ENCODE results near the gene LMF2.
A peak's percentile ranks its signal among the peaks of the same experiment; 100 is the strongest.

Gene LMF2

GRCh38 chr22:50485221-50486131 lies 22.0 kb downstream of the LMF2 start:
- TF ChIP-seq, protein P1, sequence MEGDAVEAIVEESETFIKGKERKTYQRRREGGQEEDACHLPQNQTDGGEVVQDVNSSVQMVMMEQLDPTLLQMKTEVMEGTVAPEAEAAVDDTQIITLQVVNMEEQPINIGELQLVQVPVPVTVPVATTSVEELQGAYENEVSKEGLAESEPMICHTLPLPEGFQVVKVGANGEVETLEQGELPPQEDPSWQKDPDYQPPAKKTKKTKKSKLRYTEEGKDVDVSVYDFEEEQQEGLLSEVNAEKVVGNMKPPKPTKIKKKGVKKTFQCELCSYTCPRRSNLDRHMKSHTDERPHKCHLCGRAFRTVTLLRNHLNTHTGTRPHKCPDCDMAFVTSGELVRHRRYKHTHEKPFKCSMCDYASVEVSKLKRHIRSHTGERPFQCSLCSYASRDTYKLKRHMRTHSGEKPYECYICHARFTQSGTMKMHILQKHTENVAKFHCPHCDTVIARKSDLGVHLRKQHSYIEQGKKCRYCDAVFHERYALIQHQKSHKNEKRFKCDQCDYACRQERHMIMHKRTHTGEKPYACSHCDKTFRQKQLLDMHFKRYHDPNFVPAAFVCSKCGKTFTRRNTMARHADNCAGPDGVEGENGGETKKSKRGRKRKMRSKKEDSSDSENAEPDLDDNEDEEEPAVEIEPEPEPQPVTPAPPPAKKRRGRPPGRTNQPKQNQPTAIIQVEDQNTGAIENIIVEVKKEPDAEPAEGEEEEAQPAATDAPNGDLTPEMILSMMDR (IDR thresholded peaks at IDR 0.05; ENCODE audit: poor library complexity, severe bottlenecking), result no peak
- DNase-seq (ENCODE audit: low spot score) (no peak), ATAC-seq (ENCODE audit: low read depth) (peak; percentile 47; the same call in 2 of the 3 replicates)
- H3K27ac ChIP-seq (ENCODE audit: poor library complexity, severe bottlenecking), result no peak overlapping the region
- H3K4me3 ChIP-seq (ENCODE audit: severe bottlenecking), result no peak overlapping the region
- peaks cover 6% of the 10 kb centered on the region for H3K27me3 ChIP-seq (ENCODE audit: insufficient read depth, poor library complexity, severe bottlenecking)
- no peaks in the 10 kb centered on the region for H3K36me3 ChIP-seq (ENCODE audit: low read depth)
- peaks cover 3% of the 10 kb centered on the region for H3K4me1 ChIP-seq (ENCODE audit: insufficient read depth, poor library complexity, severe bottlenecking)
- no peaks in the 10 kb centered on the region for H3K9me3 ChIP-seq (ENCODE audit: severe bottlenecking)

- Histone ChIP-seq H3K9me3 (ENCODE audit: severe bottlenecking) (no peaks in the 10 kb centered on the region), H3K27ac (ENCODE audit: poor library complexity, severe bottlenecking) (no peak overlapping the region), H3K36me3 (ENCODE audit: low read depth) (no peaks in the 10 kb centered on the region), H3K4me1 (ENCODE audit: insufficient read depth, poor library complexity, severe bottlenecking) (peaks cover 3% of the 10 kb centered on the region), H3K27me3 (ENCODE audit: insufficient read depth, poor library complexity, severe bottlenecking) (peaks cover 6% of the 10 kb centered on the region), H3K4me3 (ENCODE audit: severe bottlenecking) (no peak overlapping the region)
- TF ChIP-seq, protein P1 (IDR thresholded peaks at IDR 0.05; ENCODE audit: poor library complexity, severe bottlenecking), result no peak
- no peak for DNase-seq (ENCODE audit: low spot score)
- no peak for ATAC-seq (ENCODE audit: low read depth)
These were observed 23.3 kb downstream of the LMF2 start for GRCh38 chr22:50483977-50484853.

DNA sequence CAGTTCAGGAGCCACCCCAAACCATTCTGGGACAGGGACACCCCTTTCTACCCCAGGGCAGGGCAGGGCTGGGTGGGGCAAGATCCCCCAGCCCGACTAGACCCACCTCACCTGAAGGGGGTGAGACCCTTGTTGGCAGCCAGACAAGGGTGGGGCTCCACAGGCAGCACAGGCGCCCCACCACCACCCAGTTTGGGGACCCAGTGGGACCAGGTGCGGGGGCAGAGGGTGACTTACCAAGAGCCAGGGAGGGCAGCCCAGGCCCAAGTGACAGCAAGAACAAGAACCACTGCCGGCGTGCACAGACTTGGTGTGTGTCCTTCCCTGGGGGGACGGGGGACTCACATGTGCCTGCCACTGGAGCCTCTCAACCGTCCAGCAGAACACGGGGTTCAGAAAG lies 23.9 kb downstream of the LMF2 start:
- Histone ChIP-seq H3K27me3 (ENCODE audit: insufficient read depth, poor library complexity, severe bottlenecking) (peaks cover 6% of the 10 kb centered on the region), H3K4me1 (ENCODE audit: insufficient read depth, poor library complexity, severe bottlenecking) (peaks cover 3% of the 10 kb centered on the region), H3K36me3 (ENCODE audit: low read depth) (no peaks in the 10 kb centered on the region), H3K27ac (ENCODE audit: poor library complexity, severe bottlenecking) (no peak overlapping the region), H3K9me3 (ENCODE audit: severe bottlenecking) (no peaks in the 10 kb centered on the region), H3K4me3 (ENCODE audit: severe bottlenecking) (no peak overlapping the region)
- ATAC-seq (ENCODE audit: low read depth), result no peak
- TF ChIP-seq, protein P1 (IDR thresholded peaks at IDR 0.05; ENCODE audit: poor library complexity, severe bottlenecking), result no peak
- no peak for DNase-seq (ENCODE audit: low spot score)

- H3K36me3 ChIP-seq (ENCODE audit: low read depth), result no peaks in the 10 kb centered on the region
- TF ChIP-seq, protein P1 (IDR thresholded peaks at IDR 0.05; ENCODE audit: poor library complexity, severe bottlenecking), result no peak
- H3K27ac ChIP-seq (ENCODE audit: poor library complexity, severe bottlenecking), result no peak overlapping the region
- H3K9me3 ChIP-seq (ENCODE audit: severe bottlenecking), result no peaks in the 10 kb centered on the region
- H3K4me1 ChIP-seq (ENCODE audit: insufficient read depth, poor library complexity, severe bottlenecking), result peaks cover 3% of the 10 kb centered on the region
- peaks cover 6% of the 10 kb centered on the region for H3K27me3 ChIP-seq (ENCODE audit: insufficient read depth, poor library complexity, severe bottlenecking)
- no peak overlapping the region for H3K4me3 ChIP-seq (ENCODE audit: severe bottlenecking)
- DNase-seq (ENCODE audit: low spot score), result no peak
- ATAC-seq (ENCODE audit: low read depth), result no peak
These were observed 24.4 kb downstream of the LMF2 start for GRCh38 chr22:50483106-50483505.
